Cortex of kidney (tissue), 1 donor: ENCODE measurements around the gene GMPR2.

Source experiments
- DNase-seq: peaks from one replicate; lab custom pipeline; 2025; lab: John Stamatoyannopoulos, UW

GMPR2 gene

DNA sequence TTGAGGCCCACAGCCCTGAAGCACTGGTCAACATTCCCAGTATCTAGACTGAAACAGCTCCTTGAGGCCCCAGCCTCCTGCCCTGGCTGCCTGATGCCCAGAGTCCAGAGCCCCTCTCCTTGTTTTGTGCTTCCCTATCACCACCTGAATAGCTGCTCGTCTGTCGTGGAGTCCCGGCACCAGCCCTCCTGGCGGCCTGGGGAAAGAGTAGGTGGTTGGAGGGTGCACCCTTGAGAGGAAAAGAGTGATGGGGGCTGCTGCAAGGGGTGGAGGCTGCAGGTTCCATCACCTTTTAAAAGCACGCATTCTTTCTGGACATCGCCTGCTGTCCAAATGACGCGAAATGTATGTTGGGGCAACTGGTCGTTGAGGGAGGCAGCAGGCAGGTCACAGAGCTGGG, 35.5 kb downstream of the GMPR2 start:
- no peak for DNase-seq

DNA sequence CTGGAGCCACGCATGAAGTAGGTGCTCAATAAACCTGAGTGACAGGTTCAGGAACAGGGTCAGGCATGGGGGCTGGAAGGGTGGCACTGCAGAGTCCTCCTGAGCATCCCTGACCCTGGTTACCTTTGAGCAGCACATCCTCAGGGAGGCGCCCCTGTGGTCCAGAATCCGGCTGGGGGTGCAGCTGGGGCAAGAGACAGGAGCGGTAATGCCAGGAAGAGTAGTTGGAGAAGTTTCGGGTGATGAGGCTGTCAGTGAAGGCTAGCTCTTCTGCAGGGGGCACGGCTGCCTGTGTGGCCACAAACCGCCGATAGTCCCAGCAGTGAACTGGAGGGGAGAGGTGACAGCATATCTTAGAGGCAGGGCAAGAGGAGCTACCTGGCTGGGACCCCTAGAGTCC, 36.6 kb downstream of the GMPR2 start:
- DNase-seq = no peak

DNA sequence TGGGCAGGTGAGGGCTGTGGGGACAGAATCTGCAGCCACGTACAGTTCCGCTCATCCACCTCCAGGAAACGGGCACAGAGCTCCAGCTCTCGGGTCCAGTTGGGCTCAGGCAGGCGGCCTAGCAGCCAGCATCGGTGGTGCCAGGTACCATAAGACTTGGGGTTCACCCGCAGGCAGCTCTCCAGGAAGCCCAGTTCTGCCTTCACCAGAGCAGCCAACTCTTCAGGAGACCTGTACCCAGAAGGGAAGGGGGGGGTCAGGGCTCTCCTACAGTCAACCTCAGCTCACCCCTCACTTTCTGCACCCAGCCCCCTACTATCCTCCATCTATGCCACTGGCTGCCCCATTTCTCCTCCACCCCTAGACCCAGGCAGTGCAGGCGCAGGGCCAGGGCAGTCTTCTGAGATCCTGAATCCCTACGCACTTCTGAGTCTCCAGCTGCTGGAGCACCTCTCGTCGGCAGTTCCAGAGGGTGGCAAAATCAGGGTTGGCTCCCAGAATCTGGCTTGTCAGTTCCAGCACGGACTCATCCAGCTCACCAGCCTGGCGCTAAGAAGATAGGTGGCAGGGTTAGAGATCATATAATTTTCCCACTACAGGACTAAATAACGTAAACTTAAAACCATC, 37.3 kb downstream of the GMPR2 start:
- no peak for DNase-seq

DNA sequence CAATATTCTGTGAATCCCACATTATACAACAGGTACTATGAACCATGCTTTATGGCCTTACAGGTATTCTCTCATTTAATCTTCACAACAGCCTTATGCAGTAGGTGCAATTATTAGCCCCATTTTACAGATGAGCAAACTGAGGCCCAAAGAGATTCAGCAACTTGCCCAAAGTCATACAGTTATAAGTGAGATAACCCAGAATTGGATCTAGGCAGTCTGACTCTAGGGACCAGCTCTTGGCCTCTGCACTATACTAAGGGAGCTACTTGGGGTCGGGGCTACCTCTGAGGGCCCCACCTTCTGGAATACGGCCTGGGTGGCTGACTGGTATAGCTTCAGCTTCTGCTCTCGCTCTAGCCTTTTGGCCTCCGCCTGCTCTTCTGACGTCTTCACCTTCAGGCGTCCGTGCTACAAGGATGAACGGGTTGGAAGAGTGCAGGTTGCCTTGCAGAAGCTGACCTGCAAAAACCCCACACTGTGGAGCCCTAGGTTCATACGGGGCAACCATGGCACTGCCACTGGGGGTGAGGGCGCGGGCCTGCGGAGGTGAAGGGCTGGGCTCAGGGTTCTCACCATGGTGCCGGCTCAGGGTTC, 37.9 kb downstream of the GMPR2 start:
- DNase-seq = no peak

DNA sequence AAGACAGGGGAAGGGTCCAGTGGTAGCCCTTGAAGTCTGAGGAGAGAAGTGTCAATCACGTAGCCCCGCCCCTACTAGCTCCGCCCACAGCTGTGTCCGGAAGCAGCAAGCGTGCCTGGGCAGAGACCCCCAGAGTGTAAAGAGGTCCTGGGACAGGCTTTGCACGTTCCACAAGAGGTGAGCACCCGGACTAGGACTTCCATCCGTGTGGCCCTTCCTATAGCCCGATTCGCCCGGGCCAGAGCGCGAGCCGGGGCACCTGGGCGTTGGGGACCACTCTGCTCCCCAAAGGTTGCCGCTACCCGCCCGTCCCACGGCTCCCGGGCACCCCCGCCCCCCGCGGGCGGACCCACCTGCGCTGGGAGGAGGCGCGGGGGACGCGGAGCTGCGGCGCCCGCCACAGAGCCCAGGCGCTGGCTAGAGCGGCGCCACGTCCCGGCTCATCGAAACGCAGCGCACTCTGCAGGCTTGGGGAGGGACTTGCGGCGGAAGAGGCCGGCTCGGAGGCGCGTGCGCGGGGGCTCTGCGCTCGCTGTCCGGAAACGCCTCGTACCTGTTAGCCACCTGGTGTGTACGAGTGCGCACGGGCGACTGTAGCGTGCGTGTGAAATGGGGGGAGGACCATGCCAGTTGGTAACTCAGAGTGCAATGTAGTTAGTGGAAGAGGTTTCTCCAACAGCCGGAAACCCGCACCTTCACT, 38.6 kb downstream of the GMPR2 start, which contains the start of gene RABGGTA:
TSS of gene RABGGTA (minus strand) at position 464 of the 700 bp plus-strand sequence. CDS start 482 bp downstream, outside the sequence.
- DNase-seq = no peak

DNA sequence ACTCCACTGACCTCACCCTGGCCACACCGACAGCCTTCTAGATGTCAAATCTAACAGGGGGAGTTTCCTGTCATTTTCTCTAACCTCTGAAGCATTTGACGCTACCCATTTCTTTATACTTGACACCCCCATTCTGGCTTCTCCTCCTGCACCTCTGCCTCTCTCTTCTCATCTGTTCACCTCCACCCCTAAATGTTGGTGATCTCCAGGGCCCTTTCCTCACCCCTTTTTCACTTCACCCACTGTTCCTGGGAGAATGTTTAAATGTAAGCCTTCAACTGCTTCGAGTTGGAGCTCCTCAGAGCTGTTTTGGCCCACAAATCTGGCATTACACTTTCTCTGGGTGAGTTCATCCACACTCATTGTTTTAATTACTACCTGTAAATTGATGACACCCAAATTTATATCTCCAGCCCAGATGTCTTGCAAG, 39.1 kb downstream of the GMPR2 start:
- no peak for DNase-seq

DNA sequence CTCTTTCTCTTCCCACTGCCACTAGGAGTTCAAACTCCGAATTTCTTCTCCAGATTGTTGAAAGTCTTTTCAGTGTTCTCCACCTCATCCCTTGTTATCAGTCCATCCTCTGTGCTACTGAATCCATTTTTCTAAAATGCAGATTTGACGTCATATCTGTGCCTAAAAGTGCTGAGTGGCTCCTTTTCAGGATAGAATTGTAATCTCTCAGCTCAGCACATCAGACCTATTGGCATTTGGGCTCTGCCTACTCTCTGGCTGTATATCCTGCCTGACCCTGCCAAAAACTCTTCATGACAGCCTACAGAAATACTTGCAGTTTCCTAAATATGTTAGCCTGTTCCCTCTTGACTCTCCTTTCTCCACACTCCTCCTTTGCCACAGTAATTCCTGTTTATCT, 39.7 kb downstream of the GMPR2 start:
- DNase-seq = no peak

DNA sequence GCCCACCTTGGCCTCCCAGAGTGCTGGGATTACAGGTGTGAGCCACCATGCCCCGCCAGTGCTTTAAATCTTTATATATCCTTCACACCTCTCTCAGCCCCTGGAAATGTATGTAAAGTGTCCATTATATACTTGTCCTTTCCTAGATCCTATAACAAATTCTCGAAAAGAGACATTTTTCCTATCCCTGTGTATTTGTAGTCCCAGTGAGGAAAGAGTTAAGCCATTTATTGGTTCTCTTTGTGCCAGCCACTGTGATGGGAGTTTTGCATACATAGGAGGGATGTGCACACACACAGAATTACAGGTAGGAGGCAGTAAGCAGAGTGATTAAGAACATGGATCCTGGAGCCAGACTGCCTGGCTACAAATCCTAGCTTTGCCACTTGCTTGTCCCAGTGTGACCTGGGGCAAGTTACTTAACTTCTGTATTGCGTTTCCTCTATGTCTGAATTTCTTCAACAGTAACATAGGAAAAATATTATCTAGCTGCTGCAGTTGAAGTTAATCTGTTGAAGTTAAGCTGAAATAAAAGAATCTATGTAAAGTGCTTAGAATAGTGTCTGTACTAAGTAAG, 40.8 kb downstream of the GMPR2 start:
- no peak for DNase-seq

DNA sequence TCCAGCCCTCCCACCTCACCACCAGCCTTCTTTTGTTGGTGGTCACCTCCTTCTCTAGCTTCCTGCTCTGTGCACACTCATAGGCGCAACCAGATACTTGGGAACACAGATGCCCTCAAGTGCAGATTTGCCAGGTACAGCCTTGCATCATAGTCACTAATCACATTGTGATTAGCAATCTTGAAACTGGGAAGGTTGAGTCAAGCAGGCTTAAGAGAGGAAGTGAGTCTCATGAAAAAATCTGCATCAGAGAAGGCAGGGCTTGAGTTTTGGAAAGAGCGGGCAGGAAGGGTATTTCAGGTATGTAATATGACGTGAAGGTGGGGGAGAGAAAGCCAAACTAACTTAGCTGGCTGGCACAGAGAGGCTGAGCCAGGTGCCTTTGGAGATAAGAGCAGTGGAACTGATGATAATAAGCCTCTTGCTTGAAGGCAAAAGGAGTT, 41.4 kb downstream of the GMPR2 start:
- no peak for DNase-seq

DNA sequence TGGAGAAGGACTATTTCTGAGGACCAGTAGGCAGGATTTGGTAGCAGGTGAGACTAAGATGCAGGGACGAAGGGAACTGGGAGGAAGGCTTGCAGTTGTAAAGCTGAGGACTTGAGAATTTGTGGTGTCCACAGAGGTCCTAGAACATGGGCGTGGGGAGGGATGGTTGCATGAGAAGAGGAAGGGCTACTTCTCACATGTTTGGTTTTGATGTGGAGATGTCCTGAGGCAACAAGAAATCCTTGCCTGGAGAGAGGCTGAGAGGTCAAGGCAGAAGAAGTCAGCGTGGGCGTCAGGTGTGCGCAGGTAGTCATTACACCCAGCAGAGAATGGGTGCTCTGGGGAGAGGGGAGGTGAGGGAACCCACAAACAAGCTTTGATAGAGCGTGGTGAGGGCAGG, 44.3 kb downstream of the GMPR2 start:
- DNase-seq = no peak

DNA sequence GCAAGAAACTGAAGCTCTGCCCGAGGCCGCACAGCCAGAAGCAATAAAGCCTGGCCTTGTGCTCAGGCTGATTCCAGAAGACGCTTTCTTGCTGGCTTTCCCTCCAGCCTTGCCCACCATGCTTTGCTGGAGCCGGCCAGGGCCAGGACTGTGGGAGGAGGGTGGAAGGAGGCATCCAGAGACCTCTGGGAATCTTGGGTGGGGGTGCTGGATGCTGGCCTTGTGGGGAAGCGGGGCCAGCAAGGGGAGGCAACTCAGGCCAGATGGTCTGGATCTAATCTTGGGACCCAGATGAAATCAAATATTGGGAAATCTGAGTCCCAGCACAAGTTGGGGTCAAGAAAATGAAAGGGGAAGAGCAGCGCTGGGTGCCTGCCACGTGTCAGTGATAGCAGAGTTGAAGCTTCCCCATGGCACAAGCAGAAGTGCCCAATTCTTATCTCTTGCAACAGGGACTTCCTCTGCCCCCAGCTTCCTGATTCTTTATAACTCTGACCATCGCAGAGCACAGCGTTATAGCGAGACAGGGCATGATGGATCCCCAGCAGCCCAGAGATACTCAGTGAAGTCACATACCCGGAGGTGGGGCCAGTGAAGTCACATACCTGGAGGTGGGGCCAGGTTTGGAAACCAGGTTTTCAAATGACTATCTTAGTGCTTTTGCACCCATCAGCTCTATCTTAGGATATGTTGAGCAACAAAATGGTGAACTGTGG, 45.0 kb downstream of the GMPR2 start:
- no peak for DNase-seq

DNA sequence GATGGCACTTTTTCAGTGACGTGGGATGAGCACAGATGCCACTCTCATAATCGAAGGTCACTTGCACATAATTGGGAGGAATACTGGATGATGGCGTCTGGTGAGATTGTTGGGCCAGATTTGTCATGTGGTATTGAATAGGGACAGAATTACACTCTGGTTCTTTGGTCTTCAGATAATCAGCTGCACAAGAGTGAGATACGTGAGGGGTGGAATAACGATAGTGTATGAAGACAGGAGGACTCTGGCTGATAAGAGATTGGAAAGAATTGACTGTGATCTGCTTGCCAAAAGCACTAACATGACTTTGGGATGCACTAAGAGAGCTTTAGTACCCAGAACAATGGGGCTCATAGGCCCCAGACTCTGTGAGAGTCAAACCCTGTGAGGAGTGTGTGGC, 45.7 kb downstream of the GMPR2 start:
- DNase-seq = no peak

DNA sequence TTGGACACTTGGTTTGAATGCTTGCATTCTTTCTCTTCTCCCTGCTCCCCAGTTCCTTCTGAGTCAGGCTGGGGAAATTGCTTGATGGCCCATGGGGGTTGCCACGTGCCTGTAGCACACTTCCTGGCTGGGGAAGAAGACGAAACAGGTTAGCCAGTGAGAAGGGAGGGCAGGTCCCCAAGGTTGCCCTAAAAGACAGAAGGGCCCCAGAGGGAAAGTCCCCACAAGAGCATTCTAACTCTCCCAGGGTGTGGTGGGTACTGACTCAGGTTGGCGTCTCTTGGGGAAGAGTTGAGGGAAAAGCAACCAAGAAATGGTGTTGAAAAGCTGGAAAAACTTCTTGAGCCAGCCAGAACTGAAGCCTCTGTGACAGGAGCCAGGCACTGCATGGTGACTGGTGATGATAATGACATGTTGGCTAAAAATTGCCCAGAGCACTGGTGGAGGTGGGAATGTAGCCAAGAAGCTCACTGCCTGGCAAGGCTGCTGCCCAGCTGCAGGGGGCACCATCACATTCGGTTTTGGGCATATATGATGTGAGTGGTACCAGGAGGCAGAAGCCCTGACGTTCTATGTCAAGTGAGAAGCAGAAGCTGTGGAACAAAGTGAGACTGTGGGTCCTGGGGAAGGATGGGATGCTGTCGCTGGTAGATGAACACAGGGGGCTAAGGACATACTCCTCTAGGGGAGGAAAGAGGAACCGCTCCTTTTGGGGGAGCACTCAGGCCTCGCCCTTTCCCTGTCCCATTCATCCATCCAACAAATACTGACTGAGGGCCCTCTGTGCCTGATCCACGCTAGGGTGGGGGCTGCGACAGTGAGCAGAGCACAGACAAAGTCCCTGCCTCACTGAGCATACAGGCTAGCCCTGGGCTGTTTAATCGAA, 46.8 kb downstream of the GMPR2 start:
- DNase-seq = no peak

DNA sequence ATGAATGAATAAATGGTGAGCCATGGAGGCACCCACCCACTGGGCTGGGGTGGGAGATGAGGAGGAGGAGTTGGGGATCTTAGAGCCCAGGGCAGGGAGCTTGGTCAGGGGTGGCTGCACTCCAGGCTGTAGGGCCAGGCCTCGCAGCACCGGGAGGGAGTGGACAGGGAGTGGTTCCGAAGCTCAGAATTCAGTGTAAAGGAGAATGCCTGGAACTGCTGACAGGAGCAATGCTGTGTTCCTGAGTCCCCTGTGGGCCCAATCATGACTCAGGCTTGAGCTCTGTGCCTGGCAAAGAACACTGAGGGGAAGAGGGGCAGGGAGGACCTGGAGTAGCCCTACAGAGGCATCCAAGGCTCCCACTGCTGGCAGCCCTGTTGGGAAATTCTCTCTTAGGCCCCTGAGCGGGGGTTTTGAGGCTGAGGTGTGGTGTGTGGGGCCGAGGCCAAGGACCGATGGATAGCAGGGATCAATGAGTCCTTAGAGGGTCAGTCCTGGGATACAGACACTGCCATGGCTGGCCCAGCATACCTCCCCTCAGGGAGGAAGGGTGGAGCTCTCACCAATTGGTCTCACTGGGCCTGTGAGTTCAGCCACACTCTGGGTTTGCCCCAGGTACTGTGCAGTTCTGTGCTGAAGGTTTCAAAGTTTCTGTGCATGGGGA, 48.2 kb downstream of the GMPR2 start:
- DNase-seq = no peak

DNA sequence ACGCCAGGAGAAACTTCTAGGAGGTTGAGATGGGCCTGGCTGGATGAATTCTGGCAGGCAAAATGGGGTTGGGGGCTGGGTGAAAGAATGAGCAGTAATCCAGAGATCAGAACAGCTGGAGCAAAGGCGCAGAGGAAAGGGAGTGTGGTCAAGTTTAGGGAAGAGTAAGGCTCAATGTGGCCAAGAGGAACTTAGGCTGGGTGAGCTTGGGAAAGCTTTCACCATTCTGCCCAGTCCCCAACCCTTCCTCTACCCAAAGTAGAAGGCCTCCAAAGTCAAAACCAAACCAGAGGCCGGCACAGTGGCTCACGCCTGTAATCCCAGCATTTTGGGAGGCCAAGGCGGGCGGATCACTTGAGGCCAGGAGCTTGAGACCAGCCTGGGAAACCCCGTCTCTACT, 48.9 kb downstream of the GMPR2 start:
- no peak for DNase-seq

DNA sequence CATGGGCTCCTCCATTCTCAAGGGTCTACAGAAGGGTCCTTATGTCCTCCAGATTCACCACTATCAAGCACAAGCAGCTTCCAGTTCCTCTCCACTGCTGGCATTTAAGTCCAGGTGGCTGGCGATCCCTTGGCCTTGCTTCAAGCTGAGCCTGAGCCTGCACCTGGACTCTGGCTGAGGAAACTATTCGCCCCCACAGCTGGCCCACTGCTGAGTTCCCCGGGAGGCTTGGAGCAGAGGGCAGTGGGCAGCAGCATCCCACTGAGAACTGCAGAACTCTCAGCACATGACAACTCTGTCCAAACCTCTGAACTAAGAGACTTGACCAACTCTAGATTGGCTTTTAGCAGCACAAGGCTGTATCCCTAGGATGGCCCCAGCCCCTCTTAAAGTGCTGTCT, 50.0 kb downstream of the GMPR2 start:
- DNase-seq = no peak

DNA sequence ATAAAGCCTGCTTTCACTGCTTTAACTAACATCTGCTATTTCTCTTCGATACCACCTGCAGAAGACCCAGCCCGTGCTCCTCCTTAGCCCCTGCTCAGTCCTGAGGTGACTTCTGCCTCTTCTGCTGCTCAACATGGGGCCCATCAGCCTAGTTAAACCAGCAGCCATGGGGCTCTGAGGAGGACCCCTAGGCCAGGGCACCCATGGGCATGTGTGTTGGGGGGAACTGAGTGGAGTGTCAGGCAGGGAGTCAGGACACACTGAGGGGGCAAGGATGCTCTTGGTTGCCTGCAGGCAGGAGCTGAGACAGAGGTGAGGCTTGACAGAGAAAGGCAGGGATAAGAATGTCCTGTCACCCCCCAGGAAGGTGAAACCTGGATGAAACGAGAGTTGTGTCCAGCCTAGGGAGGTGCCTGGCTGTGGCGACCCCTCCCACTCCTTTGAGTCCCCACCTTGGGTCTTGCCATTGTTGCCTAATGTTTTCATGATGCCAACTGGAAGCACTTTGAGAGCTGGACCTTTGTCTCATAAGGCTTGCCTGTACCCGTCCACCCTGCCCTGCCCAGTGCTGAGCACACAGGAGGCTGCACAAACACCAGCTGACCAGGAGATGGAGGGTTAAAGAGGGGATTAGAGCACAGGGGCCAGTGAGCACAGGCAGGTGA, 51.2 kb downstream of the GMPR2 start:
- DNase-seq = no peak

DNA sequence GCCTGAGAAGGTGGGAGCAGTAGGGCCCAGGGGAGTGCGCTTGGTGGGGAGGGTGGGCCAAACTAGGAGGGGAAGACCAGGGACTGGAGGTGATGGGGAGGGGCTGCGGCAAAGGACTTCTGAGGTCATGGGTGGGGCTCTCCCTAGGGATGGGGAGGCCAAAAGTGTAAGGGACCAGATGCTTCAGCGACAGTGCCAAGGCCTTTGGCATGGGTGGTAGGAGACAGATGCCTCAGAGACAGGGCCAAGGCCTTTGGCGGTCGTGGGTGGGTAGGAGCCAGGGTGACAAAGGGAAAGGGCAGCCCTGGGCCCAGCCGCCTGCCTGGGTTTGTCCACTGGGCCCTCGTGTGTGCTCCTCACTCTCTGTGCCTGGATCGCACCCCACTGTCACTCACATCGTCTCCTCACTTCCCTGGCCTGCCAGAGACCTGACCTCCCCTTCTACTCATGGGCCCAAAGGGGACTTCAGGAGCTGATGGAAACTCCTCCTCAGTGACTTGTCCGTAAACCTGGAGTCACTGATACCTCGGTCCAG, 51.8 kb downstream of the GMPR2 start:
- no peak for DNase-seq

DNA sequence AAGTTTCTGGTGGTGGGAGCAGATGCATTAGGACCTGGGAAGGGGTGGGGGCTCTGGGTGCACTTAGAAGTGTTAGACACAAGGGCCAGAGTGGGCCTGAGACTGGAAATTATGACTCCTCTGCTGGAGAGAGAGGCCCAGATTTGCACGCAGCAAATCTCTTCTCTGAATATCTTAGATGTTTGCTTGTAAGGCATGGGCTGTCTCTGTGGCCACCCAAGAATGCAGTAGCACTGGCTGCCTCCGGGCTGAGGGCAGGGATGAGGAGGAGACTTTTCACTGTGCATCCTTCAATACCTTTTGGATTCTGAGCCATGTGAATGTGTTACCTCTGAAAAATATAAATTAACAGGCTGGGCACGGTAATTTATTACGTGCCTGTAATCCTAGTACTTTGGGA, 52.6 kb downstream of the GMPR2 start:
- DNase-seq = no peak

DNA sequence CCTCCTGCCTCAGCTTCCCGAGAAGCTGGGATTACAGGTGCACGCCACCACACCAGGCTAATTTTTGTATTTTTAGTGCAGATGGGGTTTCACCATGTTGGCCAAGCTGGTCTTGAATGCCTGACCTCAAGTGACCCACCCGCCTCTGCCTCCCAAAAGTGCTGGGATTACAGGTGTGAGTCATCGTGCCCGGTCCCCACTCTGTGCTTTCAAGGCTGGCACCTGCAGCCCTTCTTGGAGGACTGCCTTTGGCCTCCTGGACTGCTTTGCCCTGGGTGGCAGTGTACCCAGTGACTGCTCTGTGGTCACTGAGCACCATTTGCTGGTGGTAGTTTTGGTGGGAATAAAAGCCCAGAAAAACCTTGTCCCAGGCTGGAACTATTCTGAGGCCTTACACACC, 54.3 kb downstream of the GMPR2 start:
- no peak for DNase-seq
